NCI-H2171 treated with DMSO at 0.1 percent for 48 hours (cell line): ENCODE data around the gene COG3.
"Not testable (repeated sequence)": the region's sequence is repeated elsewhere in the genome, so short reads cannot be mapped to it uniquely, and the experiment has no call there.

Source experiments
- DNase-seq: peaks from one replicate; lab custom pipeline; 2025; lab: John Stamatoyannopoulos, UW

Gene COG3, protein sequence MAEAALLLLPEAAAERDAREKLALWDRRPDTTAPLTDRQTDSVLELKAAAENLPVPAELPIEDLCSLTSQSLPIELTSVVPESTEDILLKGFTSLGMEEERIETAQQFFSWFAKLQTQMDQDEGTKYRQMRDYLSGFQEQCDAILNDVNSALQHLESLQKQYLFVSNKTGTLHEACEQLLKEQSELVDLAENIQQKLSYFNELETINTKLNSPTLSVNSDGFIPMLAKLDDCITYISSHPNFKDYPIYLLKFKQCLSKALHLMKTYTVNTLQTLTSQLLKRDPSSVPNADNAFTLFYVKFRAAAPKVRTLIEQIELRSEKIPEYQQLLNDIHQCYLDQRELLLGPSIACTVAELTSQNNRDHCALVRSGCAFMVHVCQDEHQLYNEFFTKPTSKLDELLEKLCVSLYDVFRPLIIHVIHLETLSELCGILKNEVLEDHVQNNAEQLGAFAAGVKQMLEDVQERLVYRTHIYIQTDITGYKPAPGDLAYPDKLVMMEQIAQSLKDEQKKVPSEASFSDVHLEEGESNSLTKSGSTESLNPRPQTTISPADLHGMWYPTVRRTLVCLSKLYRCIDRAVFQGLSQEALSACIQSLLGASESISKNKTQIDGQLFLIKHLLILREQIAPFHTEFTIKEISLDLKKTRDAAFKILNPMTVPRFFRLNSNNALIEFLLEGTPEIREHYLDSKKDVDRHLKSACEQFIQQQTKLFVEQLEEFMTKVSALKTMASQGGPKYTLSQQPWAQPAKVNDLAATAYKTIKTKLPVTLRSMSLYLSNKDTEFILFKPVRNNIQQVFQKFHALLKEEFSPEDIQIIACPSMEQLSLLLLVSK

DNA sequence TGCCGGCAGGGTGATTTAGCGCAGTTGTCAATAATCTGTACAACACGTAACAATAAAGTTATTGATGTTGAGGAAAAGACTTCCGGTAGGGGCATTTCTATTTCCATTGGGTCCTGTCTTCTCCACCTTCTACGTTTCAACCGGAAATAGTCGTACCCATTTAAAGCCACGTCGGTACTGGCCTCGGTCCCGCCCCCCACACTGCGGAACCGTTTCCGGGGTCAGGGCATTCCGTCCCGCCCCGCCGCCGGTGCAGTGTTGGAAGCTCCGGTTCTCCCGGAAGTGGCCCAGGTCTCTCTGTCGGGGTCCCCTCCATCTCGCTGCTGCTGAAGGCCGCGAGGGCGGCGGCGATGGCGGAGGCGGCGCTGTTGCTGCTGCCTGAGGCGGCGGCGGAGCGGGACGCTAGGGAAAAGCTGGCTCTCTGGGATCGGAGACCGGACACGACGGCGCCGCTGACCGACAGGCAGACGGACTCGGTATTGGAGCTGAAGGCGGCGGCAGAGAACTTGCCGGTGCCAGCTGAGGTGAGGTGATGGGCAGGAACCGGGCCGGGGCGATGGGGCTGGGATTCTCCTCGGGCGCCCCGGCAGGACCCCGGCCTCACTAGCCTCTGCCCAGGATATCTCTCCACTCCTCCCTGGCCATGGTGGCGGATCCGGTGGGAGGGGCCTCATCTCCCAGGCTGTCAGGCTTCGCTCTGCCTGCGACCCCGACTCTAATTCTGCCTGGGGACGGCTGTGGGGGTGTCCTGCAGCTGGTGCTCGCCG lies at the start of gene COG3:
Gene COG3 (plus strand): TSS at position 253 of the 767 bp plus-strand sequence. CDS start 98 bp downstream, at position 351.
- DNase-seq = peak; percentile 93

DNA sequence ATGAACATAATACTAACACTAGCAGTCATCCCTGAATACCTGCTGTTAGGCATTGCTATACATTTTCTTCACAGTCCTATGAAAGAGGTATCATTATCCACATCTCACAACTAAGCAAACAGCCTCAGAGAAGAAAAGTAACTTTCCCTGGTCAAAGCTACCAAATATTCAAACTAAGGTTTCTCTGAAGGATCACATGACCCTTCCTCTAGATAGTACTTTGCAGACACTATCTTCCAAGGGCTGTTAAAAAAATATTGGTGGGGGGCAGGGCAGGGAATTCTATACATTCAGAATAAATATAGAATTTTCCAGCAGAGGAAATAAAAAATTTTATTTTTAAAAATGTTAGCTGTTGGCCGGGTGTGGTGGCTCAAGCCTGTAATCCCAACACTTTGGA lies 49.6 kb upstream of the COG3 start:
- DNase-seq = no peak

DNA sequence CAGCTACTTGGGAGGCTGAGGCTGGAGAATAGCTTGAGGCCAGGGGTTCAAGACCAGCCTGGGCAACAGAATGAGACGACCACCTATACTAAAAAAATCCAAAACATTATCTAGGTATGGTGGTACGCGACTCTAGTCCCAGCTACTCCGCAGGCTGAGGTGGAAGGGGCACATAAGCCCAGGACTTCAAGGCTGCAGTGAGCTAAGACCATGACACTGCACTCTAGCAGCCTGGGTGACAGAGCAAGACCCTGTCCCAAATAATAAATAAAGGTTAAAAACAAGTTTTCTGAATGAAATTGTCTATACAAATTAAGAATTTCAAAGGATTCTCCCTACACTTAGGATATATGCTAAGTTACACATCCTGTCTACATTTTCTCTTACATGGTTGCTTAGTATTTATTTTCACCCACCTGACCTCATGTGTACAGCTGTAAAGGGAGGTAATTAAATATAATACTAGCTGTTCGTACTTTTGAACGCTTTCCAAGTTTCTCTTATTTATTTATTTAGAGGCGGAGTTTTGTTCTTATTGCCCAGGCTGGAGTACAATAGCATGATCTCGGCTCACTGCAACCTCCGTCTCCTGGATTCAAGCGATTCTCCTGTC lies 48.1 kb upstream of the COG3 start:
- peak; percentile 11 for DNase-seq

DNA sequence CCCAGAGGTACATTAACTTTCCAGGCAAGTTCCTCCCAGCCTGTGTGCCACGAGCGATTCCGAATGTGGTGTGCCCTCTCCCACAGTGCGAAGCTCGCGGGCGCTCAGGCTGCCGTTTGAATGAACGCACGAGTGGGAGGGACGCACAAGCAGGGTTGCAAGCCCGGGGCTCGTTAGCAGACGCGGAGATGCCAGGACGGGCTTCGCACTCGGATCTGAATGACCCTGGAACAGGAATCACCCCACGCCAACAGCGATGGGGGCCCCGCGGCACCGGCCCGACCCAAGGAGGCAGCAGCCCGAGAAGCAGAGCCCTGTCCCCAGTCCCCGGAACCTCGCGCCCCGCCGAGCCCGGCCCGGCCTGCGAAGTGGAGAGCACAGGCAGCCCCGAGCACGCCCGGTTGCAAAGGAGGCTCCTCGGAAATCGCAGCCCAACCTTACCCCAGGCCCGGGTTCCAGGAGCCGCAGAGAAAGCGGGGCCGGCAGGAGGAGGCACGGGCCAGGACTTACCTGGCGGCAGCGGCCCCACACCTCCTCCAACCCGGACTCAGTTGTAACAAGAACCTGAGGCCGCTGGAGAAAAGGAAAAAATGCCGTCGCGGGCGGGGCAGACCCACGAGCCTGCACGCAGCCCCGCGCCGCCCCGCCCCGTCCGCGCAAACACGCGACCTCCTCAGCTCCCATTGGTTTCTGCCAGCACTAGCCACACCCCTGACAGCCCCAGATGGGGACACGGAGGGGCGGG lies 46.8 kb upstream of the COG3 start, which contains the start of gene SLC25A30:
Gene SLC25A30 (minus strand): TSS at position 584 of the 745 bp plus-strand sequence. CDS start 6,948 bp downstream, outside the sequence.
- DNase-seq = peak; percentile 89

DNA sequence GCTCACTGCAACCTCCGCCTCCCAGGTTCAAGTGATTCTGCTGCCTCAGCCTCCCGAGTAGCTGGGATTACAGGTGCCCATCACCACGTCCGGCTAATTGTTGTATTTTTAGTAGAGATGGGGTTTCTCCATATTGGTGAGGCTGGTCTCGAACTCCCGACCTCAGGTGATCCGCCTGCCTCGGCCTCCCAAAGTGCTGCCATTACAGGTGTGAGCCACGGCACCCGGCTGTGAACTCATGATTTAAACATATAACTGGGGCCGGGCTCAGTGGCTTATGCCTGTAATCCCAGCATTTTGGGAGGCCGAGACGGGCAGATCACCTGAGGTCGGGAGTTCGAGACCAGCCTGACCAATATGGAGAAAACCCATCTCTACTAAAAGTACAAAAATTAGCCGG lies 45.4 kb upstream of the COG3 start:
- DNase-seq = not testable (repeated sequence)

DNA sequence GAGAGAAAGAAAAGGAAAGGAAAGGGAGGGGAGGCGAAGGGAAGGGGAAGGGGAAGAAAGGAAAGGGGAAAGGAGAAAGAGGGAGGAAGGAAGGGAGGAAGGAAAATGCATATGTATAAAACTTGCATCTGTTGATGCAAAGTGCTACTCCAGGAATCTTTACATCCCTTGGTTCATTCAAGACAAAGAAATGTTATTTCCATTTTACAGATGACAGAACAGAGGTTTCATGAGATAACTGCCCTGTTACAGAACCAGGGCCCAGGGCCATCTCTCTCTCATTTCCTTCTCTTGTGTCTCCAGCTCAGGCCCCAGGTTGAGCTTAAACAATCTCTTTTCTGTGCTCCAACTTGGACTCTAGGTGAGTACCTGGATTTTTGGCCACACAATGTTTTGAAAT lies 44.8 kb upstream of the COG3 start:
- DNase-seq = no peak

DNA sequence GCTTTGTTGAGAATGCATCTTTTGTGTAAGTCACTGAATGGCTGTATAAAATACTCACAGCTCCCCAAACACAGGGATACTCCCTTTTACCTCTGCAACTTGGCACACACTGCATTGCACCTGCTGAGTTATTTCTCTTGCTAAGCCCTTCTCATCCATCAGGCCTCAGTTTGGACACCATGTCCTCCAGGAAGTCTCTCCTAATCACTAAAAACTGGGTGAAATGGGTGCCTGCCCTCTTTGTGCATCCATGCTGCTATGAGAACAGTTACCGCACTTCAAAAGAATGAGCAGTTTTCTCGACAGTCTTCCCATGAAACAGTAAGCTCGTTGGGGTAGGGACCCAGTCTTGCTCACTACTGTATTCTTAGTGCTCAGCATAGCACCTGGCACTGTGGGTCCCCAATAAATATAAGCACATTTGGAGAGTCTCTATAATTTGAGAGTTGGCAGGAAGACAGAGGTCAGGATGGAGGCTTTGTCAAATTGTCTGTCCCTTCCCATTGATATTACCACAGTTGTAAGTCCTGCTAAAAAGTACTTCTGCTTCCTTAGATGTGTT lies 41.9 kb upstream of the COG3 start:
- no peak for DNase-seq

DNA sequence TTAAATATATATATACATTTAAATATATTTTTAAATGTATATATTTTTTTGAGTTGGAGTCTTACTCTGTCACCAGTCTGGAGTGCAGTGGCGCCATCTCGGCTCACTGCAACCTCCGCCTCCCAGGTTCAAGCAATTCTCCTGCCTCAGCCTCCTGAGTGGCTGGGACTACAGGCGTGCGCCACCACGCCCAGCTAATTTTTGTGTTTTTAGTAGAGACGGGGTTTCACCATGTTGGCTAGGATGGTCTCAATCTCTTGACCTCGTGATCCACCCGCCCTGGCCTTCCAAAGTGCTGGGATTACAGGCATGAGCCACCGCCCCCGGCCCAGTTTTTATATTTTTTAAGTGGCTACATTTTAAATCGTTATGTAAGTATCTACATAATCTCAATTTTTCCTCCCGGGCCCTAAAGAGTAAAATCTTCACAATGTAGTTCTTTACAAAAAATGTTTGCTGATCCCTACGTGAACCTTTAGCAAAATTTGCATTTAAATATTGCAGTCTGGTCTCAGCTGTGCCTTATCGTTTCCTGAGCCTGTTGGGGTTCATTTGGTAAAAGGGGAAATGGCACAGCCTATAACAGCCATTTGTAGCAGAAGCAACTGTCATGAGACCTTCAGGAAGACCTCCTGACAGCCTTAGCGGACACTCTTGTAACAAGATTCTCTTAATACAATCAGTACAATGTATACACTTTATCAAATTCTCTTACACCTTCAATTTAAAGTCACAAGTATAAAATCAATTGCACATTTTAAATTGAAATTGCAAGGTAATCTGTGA lies 38.5 kb upstream of the COG3 start:
- DNase-seq = not testable (repeated sequence)

DNA sequence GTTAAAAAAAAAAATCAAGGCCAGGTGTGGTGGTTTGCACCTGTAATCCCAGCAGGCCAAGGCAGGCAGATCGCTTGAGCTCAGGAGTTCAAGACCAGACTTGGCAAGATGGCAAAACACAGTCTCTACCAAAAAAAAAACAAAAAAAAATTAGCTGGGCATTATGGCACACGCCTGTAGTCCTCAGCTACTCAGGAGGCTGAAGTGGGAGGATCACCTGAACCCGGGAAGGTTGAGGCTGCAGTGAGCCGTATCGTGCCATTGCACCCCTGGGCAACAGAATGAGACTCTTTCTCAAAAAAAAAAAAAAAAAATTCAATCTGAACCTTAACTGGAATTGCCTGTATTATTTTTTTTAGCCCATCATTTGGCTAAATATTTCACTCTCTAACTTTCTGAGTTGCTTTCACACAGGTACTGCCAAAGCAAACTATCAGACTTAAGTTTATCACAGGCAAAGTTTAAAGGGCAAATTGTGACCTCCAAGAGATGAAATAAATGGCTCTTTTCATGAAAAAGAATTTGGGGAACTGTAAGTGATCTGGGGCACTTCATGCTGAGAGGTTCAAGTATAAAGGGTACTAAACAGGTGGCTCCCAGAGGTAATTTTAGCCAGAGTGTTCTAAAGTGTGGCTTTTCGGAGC lies 31.9 kb upstream of the COG3 start:
- DNase-seq = no peak

DNA sequence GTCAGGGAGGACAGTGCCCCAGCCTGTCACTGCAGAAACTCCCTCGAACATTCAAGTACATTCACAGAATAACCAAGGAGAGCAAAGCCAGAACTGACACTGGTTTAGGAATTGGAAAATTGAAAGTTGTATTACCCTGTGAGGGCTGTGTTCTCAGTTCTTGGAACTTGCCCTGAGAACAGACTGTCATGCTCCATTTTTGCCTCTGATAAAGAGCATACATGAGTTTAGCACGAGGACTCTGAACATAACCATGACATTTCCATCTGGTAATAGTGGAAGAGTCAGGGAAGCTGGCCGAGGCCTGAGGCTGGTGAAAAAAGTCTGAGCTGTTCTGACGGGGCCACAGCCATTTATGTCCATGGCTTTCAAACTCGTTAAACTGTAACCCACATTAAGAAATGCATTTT lies 31.4 kb upstream of the COG3 start:
- no peak for DNase-seq

DNA sequence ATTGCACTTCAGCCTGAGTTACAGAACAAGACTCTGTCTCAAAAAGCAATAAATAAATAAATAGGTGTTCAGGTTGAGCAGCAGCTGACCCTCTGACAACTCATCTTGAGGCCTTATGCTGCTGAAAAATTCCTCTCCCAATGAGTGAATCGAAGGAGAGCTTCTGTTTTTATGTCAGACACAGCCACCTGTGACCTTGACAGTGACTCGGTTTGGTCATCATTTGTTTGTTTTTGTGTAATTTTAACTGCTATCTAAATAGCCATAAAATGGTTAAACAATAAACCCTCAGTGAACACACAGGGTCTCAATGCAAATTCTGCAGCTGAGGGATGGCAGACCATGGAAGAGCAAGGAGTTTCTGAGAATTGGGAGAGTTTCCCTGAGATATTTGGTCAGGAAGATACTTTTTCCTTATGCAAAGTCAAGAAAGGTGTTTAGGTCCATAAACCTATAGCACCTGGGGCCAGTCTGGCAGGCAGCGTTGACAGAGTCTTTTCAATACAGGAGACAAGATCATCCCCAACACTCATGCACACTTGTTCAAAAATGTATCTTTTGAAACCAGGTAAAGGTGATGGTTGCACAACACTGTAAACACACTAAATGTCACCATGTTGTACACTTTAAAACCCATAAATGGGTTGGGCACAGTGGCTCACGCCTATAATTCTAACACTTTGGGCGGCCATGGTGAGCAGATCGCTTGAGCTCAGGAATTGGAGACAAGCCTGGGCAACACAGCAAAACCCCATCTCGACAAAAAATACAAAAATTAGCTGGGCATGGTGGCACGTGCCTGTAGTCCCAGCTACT lies 30.0 kb upstream of the COG3 start:
- no peak for DNase-seq

DNA sequence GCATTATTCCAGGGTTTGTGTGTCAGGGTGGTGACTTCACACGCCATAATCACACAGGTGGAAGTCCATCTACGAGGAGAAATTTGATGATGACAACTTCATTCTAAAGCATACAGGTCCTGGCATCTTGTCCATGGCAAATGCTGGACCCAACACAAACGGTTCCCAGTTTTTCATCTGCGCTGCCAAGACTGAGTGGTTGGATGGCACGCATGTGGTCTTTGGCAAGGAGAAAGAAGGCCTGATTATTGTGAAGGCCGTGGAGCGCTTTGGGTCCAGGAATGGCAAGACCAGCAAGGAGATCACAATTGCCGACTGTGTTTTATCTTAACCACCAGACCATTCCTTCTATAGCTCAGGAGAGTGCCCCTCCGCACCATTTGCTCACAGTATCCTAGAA lies 28.4 kb upstream of the COG3 start:
- DNase-seq = no peak

DNA sequence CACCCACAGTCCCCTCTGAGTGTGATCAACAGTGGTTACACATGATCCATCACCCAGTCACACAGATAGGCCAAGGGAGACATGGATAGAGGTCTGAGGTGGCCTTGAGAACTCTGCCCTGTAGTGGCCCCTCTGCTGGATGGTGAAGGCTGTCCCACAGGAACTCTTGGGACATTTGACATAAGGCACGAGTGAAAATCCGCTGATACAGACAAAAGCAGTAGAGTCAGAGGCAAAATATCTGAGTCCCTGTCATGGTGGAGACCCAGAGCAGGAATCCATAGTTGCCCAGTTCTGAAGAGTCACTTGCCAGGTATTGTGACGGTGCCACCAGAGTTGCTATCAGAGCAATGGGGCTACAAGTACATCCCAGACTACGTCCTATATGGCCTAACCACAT lies 27.8 kb upstream of the COG3 start:
- DNase-seq = no peak

DNA sequence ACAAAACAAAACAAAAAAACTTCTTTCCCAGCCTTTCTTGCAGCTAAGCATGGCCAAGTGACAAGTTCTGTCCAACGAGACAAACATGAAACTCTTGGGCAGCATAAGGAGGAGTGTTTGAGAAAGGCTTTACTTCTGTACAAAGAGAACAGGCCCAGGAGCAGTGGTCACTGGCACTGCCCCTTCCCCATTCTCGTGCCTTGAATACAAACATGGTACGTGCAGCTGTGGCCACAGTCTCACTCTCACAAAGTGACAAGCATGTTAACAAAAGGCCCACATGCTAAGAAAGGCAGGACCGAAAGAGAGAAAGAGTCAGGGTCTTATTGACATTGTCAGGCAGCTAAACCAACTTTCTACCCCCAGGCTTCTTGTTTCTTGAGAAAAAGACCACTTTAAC lies 26.8 kb upstream of the COG3 start:
- no peak for DNase-seq

DNA sequence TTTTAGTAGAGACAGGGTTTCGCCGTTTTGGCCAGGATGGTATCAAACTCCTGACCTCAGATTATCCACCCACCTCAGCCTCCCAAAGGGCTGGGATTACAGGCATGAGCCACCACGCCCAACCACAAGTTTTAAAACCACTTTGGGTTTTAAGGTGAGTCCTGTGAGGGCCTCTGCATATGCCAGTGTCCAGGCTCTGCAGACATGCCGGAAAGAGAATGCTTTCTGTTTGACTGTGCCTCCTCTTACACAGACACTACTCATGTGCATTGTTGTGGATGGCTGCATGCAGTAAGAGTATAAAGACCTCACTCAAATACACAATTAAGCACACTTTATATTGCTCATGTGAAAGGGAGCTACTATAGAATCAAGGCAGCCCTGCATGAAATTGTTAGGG lies 25.7 kb upstream of the COG3 start:
- DNase-seq = no peak

DNA sequence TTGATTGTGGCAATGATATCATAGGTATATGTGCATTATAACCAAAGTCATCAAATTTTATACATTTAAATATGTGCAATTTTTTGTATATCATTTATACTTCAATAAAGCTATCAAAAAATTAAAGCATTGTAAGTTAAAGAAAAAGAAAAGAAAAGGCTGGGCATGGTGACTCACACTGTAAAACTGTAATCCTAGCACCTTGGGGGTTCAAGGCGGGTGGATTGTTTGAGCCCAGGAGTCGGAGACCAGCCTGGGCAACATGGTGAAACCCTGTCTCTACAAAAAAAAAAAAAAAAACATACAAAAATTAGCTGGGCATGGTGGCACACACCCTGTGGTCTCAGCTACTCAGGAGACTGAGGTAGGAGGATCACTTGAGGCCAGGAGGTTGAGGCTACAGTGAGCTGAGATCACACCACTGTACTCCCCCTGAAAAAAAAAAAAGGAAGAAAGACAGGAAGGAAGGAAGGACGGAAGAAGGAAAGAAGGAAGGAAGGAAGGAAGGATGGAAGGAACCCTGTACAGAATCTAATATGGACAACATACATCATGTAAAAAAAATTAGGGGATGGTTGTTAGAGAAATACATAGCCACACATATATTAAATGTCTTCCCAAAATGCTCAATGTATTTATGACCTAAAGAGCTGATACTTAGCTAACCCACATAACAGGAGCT lies 24.8 kb upstream of the COG3 start:
- no peak for DNase-seq

DNA sequence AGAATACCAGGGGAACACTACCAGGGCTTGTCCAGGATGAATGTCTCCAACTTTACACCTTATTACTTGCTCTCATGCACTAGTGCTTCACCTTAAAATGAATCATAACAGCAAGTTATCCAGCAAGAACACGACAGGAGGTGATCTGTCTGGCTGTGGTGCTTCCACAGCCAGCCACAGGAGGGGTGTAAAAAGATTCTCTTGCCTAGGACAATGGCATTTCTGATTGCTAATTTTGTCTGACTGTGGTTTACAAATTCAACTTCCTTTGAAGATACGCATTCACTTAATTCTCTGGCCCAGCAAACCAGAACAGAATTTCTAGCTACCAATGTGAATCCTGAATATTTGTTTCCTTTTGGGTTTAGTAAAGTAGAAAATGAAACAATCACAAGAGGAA lies 23.1 kb upstream of the COG3 start:
- no peak for DNase-seq

DNA sequence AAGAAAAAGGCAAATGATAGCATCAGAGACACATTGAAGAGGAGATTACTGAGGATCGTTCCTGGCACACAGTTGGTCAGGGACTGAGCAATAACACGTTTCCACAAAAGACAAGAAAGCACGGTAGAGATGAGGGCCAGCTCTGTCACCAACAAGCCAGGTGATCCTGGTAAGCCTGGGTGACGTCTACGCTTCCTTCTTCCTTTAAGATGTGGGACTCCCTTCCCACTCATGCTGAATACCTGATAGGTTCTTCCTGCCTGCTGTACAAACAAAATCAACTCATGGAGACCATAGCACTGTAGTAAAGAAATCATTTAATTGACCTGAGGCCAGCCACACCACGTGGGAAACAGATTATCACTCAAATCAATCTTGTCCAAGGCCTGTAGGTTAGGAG lies 19.7 kb upstream of the COG3 start:
- no peak for DNase-seq
